Measurements from ENCODE around the gene POLDIP3.
"Not testable (repeated sequence)": the region's sequence is repeated elsewhere in the genome, so short reads cannot be mapped to it uniquely, and the experiment has no call there.

- not testable (repeated sequence) for TF ChIP-seq CTCF (IDR thresholded peaks at IDR 0.05; ENCODE audit: low read length); EZH2 (optimal IDR thresholded peaks at IDR 0.05; ENCODE audit: low read depth, low read length)
Observed at GRCh38 chr22:42574046-42574445, 40.6 kb downstream of the POLDIP3 start.

Measured in MM.1S (cell line).